GM18520 (cell line): ENCODE data around the gene PCARE.

ENCODE experiments used
- ATAC-seq: cut with Tn5 transposase; IDR thresholded peaks from one replicate; pipeline ENCODE4 v1.9.1; 2021; ENCODE audit not compliant: unreplicated experiment

The PCARE gene

GRCh38 chr2:29040552-29040951 is 33.8 kb downstream of the PCARE start:
- ATAC-seq, result peak; percentile 16

- peak; percentile 61 for ATAC-seq
Observed at GRCh38 chr2:29039718-29040480, 34.4 kb downstream of the PCARE start.

DNA sequence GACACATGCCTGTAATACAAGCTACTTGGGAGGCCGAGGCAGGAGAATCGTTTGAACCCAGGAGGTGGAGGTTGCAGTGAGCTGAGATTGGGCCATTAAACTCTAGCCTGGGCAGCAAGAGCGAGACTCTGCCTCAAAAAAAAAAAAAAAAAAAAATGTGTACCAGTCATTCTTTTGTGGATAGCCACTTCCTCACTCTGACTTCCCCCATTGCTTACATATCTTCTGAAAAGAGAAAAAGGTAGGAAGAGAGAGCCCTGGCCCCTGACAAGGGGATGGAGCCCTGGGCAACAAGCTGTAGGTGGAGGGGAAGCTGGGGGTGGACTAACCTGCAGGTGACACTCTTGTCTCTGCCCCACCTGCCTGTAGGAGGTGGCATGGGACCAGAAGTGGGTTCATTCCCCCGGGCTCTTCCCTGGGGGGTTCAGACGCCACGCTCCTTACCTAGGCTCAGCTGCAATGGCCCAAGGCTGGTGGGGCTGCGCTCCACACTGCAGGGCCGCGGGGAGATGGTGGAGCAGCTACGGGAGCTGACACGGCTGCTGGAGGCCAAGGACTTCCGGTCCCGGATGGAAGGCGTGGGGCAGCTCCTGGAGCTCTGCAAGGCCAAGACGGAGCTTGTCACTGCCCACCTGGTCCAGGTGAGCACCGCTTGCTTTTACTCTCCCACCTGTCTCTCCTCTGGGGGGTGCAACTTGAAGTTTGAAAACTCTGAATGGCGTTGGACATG is 39.1 kb downstream of the PCARE start:
- no peak for ATAC-seq

DNA sequence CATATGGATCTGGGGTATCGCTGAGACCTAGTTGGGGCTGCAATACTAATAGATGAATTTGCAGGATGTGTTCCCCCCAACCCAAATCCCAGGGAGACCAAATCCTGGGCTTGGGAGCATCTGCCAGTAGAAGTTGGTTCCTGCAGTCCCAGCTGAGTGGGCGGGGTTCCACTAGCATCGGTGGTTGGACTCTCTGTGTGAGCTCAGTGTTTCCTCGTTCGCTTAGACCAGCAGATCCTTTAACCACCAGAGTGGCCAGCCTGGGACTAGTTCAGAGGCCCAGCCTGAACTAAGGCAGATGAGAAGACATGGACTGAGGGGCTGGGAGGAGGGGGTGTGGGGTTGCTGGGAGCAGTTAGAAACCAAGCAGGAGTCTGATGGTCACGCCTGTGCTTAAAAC is 40.7 kb downstream of the PCARE start:
- no peak for ATAC-seq

GRCh38 chr2:29033172-29033571 is 41.2 kb downstream of the PCARE start:
- no peak for ATAC-seq

GRCh38 chr2:29032189-29032588 is 42.1 kb downstream of the PCARE start:
- ATAC-seq, result no peak

DNA sequence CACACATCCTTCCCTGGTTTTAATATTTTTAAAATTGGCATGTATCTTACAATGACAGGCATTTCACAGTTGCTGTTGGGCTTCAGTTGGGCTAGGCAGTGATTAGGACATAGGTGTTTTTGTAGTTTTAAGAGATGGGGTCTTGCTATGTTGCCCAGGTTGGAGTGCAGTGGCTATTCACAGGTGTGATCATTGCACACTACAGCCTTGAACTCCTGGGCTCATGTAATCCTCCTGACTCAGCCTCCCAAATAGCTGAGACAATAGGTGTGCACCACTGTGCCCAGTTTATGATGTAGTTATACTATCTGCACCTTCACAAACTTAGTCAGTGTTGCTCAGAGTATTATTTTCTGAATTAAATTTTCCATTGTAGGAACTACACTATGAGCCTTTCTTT is 43.3 kb downstream of the PCARE start:
- ATAC-seq, result no peak

- ATAC-seq, result no peak
Observed at GRCh38 chr2:29025711-29026110, 48.6 kb downstream of the PCARE start.

DNA sequence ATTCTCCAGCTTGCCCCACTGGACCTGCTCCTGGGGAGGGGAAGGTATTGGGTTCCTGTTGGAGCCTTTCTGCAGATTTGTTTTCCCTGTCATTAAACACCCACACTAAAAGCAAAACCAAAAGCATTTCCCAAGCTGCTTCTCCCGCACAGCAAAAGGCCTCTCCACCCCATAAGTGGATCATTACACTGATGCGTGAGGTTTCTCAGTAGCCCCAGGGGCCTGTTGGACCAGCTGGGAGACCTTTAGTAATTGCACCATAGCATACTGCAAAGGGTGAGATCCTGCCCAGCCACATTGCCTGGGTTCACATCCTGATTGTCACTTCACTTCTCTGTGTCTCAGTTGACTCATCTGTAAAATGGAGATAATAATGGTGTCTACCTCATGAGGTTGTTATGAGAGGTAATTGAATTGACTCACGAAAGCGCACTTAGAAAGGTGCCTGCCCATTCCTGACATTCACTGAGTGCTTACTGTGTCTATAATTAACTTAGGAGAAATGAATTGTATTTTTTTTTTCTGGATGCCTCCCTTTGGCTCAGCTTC is 49.4 kb downstream of the PCARE start:
- no peak for ATAC-seq

DNA sequence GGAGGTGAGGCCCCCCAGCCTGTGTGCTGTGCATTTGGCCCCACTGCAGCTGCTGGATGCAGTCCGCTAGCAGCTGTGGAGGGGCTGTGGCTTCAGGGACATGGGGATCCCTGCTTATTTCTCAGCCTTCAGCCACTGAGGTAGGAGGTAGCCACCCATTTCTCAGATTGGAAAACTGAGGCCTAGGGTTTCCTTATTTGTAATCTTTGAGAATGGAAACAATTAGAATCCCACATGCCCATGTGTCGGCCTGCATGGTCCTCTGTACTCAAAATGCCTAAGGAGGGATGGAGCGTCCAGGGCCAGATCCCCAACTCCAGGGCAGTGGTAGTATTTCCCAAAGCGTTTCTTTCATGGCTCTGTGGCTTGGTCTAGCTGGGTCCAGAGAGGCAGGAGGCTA is 51.1 kb downstream of the PCARE start:
- no peak for ATAC-seq

- ATAC-seq, result no peak
Observed at GRCh38 chr2:29022679-29023078, 51.6 kb downstream of the PCARE start.

GRCh38 chr2:29021886-29022285 is 52.4 kb downstream of the PCARE start:
- ATAC-seq, result no peak

DNA sequence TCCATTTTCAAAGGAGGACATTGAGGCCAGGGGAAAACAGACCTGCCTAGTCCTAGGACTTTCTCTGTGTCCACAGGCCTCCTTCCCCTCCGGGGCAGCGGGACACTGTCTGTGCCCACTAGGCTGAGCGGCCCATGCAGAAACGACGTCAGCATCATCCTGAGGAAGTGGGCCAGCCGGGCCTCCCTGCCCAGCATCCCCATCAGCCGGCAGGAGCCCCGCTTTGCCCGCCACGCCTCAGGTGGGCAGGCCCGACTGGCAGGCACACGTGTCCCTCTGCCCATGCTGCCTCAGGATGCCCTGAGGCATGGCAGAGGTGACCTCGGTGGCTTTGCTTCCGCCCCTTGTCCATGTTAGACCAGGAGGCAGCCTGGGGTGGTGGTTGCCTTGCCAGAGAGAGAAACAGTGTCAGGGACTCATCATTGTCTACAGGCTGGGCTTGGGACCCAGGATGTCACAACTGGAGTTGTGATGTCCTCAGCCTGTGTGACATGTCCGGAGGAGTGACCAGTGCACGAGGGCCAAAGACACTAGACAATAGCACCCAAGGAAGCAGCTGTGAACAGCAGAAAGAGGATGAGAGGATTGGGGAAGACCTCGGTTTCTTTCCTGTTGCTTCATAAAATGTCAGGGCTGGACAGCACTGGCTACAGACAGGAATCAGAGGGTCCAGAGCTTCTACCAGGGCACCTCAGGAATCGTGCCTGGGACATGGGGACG is 56.4 kb downstream of the PCARE start:
- no peak for ATAC-seq

GRCh38 chr2:29016504-29016903 is 57.8 kb downstream of the PCARE start:
- no peak for ATAC-seq

DNA sequence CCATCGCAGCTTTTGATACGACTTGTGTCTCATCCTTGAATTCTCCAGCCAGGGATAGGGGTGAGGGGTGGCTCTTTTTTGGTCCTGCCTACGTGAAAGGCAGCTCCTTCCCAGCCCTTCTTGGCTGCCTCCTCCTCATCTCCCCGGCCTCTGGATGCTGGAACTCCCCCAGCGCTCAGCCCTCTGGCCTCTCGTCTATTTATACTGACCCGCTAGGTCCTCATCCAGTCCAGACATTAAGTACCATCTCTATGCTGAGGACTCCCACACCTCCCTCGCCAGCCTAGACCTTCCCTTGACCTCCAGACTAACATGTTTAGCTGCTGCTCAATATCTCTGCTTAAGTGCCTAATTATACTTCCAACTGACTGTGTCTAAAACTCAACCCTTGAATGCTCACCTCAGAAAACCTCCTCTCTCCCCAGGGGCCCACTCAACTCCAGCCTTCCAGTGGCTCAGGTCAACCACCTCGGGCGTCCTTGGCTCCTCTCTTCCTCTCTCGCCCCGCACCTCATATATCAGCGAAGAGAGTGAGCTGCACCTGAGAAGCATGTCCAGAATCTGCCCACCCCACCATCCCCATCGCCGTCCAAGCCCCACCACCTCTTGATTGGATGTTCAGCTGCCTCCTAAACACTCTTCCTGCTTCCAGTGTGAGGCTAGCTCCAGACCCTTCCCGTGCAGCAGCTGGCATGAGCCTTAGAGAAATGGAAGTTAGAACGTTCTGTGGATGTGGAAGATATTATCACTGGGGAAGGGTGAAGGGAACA is 58.4 kb downstream of the PCARE start:
- no peak for ATAC-seq

GRCh38 chr2:29014811-29015421 is 59.4 kb downstream of the PCARE start:
- ATAC-seq, result no peak

DNA sequence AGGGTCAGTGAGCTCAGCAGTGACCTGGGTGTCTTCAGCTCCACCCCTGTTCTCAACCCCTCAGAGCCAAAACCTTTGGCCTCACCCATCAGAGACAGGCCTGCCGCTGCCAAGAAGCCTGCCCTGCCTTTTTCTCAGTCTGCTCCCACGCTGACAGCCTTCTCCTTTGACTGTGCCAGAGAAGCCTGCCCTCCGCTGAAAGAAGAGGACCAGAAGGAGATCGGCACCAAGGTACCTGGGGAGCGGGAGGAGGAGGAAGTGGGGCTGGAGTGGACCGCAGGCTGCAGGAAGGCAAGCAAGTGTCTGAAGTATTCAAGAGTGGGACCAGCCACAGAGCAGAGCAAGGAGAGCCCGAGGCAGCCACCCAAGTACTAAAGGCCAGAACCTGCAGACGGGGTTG is 60.0 kb downstream of the PCARE start:
- ATAC-seq, result no peak

- no peak for ATAC-seq
Observed at GRCh38 chr2:29013057-29013780, 61.1 kb downstream of the PCARE start.

DNA sequence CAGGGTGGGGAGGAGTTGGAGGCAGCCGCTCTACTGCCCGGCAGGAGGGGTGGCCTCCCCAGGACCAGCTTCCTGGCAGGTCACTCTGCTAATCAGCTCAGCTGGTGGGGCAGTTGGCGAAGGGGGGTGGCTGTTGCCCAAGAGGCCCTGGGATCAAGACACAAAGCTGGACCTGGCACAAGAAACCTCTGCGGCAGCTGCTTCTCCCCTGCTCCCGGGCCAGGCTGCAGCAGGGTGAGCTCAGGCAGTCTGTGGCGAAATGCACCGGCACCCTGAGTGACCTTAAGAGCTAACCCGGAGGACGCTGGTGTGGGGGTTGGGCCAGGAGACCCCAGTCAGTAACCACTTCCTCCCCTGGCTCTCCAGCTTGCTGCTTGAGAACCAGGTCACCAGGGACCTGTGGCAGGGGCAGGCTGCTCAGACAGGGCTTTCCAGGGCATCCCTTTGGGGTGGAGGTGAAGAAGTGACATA is 62.1 kb downstream of the PCARE start:
- ATAC-seq, result no peak
